Measurements from ENCODE around the gene IFNL4.
"Not testable (repeated sequence)": the region's sequence is repeated elsewhere in the genome, so short reads cannot be mapped to it uniquely, and the experiment has no call there.

The IFNL4 gene

DNA sequence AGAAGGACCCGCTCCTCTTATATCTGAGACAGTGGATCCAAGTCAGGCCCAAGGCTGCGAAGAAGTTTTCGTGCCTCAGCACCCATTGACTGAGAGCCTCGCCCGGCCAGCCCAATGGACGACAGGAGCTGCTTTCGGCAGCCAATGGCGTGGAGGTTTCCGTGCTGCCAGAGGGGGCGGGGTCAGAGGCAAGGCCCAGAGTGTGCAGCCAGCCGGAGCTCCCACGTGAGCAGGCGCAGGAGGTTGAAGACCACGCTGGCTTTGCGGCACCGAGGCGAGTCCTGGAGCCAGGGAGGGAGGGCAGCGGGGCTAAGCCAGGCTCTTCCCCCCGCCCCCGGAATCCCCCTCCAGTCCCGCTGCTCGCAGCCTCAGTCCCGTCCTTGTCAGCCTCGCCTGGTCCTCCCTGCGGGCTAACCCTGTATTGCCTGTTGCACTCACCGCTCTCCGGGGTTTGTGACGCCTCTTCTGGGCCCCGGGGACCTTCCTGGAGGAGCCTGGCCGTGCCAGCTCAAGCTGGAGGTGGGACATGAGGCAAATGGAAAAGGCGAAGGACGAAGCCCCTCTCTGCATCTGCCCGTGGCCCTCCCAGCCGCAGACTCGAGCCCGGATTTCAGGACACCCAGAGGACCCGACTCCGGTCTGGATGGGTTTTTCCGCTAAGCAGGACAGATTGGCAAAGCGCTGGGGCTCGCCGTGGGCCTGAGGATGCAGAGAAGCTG is 1.5 kb downstream of the IFNL4 start:
- H3K4me3 ChIP-seq (ENCODE audit: low read depth, low read length, poor library complexity, severe bottlenecking): no peak overlapping the region
- H3K27me3 ChIP-seq (ENCODE audit: insufficient read depth, low read length): no peaks in the 10 kb centered on the region; the same call in 1 of the 2 replicates

DNA sequence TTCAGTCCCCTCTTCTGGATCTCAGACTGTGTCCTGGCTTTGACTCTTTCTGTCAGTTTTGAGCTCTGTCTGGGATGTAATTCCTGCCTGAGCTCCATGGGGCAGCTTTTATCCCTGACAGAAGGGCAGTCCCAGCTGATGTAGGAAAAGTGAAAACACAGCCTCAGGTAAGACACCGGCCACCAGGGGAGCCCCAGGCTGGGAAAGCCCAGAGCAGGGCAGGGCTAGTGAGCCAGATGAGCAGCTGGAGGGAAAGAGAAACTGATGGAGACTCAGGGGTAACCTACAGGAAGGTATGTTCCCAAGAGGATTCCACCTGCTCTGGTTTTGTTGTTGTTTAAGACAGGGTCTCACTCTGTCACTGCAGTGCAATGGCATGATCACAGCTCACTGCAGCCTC is 3.5 kb downstream of the IFNL4 start:
- H2AFZ ChIP-seq (ENCODE audit: low read length); H3K9me2 ChIP-seq (ENCODE audit: low read depth, low read length); H3K79me2 ChIP-seq (ENCODE audit: insufficient read depth, low read length); H3K27ac ChIP-seq (ENCODE audit: low read depth, low read length, poor library complexity, severe bottlenecking); H3F3A ChIP-seq (ENCODE audit: insufficient read depth, low read length); H3K9ac ChIP-seq (ENCODE audit: low read length); H3K4me3 ChIP-seq (ENCODE audit: low read depth, low read length, poor library complexity, severe bottlenecking); H3K36me3 ChIP-seq (ENCODE audit: insufficient read depth, low read length); H3K27me3 ChIP-seq (ENCODE audit: insufficient read depth, low read length); H3K4me1 ChIP-seq (ENCODE audit: insufficient read depth, low read length, severe bottlenecking); H4K20me1 ChIP-seq (ENCODE audit: insufficient read depth, low read length); H3K4me2 ChIP-seq (ENCODE audit: low read length); H3K9me3 ChIP-seq (ENCODE audit: low read length): not testable (repeated sequence)

More for the DNA sequence above, 1.5 kb downstream of the IFNL4 start:
- Histone ChIP-seq H3K9me3 (ENCODE audit: low read length) (no peaks in the 10 kb centered on the region), H2AFZ (ENCODE audit: low read length) (no peak overlapping the region), H3K27ac (ENCODE audit: low read depth, low read length, poor library complexity, severe bottlenecking) (no peak overlapping the region), H3K4me1 (ENCODE audit: insufficient read depth, low read length, severe bottlenecking) (no peaks in the 10 kb centered on the region), H4K20me1 (ENCODE audit: insufficient read depth, low read length) (no peaks in the 10 kb centered on the region), H3K36me3 (ENCODE audit: insufficient read depth, low read length) (no peaks in the 10 kb centered on the region), H3K4me2 (ENCODE audit: low read length) (no peak overlapping the region), H3K9me2 (ENCODE audit: low read depth, low read length) (no peaks in the 10 kb centered on the region), H3K79me2 (ENCODE audit: insufficient read depth, low read length) (no peaks in the 10 kb centered on the region), H3K9ac (ENCODE audit: low read length) (no peak overlapping the region), H3F3A (ENCODE audit: insufficient read depth, low read length) (no peaks in the 10 kb centered on the region)
- TF ChIP-seq, protein P1, sequence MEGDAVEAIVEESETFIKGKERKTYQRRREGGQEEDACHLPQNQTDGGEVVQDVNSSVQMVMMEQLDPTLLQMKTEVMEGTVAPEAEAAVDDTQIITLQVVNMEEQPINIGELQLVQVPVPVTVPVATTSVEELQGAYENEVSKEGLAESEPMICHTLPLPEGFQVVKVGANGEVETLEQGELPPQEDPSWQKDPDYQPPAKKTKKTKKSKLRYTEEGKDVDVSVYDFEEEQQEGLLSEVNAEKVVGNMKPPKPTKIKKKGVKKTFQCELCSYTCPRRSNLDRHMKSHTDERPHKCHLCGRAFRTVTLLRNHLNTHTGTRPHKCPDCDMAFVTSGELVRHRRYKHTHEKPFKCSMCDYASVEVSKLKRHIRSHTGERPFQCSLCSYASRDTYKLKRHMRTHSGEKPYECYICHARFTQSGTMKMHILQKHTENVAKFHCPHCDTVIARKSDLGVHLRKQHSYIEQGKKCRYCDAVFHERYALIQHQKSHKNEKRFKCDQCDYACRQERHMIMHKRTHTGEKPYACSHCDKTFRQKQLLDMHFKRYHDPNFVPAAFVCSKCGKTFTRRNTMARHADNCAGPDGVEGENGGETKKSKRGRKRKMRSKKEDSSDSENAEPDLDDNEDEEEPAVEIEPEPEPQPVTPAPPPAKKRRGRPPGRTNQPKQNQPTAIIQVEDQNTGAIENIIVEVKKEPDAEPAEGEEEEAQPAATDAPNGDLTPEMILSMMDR (IDR thresholded peaks at IDR 0.05; ENCODE audit: low read length): no peak
- no peak for TF ChIP-seq EZH2 (IDR thresholded peaks at IDR 0.05; ENCODE audit: borderline replicate concordance, low read length)

DNA sequence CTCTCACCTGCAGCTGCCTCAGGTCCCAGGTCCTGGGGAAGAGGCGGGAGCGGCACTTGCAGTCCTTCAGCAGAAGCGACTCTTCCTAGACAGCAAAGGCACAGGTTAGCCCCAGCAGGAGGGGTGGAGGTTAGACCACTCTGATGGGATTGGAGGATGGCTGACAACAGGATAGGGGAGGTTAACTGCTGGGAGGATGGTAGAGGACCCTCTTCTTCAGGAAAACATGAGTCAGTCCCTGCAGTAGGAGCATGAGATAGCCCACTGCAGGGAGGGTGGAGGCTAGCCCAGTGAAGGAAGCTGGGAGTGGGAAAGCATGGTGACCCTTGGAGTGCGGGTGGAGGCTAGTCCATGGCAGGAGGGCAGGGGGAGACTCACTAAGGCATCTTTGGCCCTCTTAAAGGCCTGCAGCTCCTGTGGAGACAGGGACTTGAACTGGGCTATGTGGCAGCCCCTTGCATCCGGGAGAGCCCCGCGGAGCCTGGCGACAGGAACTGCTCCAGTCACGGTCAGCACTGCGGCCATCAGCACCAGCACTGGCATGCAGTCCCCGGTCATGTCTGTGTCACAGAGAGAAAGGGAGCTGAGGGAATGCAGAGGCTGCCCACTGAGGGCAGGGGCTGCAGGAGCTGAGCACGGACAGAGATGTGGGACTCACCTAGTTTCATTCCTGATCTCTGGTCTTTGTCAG is 4.1 kb downstream of the IFNL4 start, which contains the start of gene IFNL3:
TSS of gene IFNL3 (minus strand) at position 597 of the 691 bp plus-strand sequence. CDS start at position 558, 39 bp downstream.
- not testable (repeated sequence) for H2AFZ ChIP-seq (ENCODE audit: low read length); H3K36me3 ChIP-seq (ENCODE audit: insufficient read depth, low read length)

DNA sequence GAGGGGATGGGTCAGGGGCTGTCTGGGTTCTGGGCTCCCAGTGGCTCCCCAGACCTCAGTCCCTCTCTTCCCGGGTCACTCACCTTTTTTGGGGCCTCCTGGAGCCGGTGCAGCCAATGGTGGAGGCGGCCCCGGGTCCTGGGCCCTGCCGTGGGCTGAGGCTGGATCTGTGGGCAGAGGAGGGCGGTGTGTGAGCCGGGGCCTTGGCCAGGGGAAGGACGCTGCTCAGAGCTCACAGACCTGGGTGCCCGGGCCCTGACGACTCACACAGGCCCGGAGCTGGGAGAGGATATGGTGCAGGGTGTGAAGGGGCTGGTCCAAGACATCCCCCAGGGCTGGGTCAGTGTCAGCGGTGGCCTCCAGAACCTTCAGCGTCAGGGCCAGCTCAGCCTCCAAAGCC is 4.9 kb downstream of the IFNL4 start:
- not testable (repeated sequence) for H3K27me3 ChIP-seq (ENCODE audit: insufficient read depth, low read length); H3K9ac ChIP-seq (ENCODE audit: low read length); H4K20me1 ChIP-seq (ENCODE audit: insufficient read depth, low read length); H3K9me3 ChIP-seq (ENCODE audit: low read length); H3K9me2 ChIP-seq (ENCODE audit: low read depth, low read length); H3F3A ChIP-seq (ENCODE audit: insufficient read depth, low read length); H3K4me3 ChIP-seq (ENCODE audit: low read depth, low read length, poor library complexity, severe bottlenecking); H3K4me2 ChIP-seq (ENCODE audit: low read length); H3K79me2 ChIP-seq (ENCODE audit: insufficient read depth, low read length); H3K27ac ChIP-seq (ENCODE audit: low read depth, low read length, poor library complexity, severe bottlenecking); H3K4me1 ChIP-seq (ENCODE audit: insufficient read depth, low read length, severe bottlenecking); H3K36me3 ChIP-seq (ENCODE audit: insufficient read depth, low read length); H2AFZ ChIP-seq (ENCODE audit: low read length)

More for the DNA sequence above, 4.1 kb downstream of the IFNL4 start, which contains the start of gene IFNL3:
- H4K20me1 ChIP-seq (ENCODE audit: insufficient read depth, low read length); H3K4me2 ChIP-seq (ENCODE audit: low read length); H3K4me1 ChIP-seq (ENCODE audit: insufficient read depth, low read length, severe bottlenecking); H3K27ac ChIP-seq (ENCODE audit: low read depth, low read length, poor library complexity, severe bottlenecking); H3K79me2 ChIP-seq (ENCODE audit: insufficient read depth, low read length); H3K4me3 ChIP-seq (ENCODE audit: low read depth, low read length, poor library complexity, severe bottlenecking); H3K9me2 ChIP-seq (ENCODE audit: low read depth, low read length); H3K9ac ChIP-seq (ENCODE audit: low read length); H3K9me3 ChIP-seq (ENCODE audit: low read length); H3K27me3 ChIP-seq (ENCODE audit: insufficient read depth, low read length); H3F3A ChIP-seq (ENCODE audit: insufficient read depth, low read length): not testable (repeated sequence)

All from OCI-LY1 (cell line).